ENCODE results near the gene SEMA5B.

The SEMA5B gene

GRCh38 chr3:123058505-123058904, 30.9 kb upstream of the SEMA5B start:
- H3K4me3 ChIP-seq: no peak overlapping the region
- H3K27ac ChIP-seq: no peak overlapping the region
- no peak for DNase-seq (ENCODE audit: low spot score)
- no peak for TF ChIP-seq CTCF (IDR thresholded peaks at IDR 0.05)

GRCh38 chr3:123055352-123055751, 27.8 kb upstream of the SEMA5B start:
- no peak for TF ChIP-seq CTCF (IDR thresholded peaks at IDR 0.05)
- Histone ChIP-seq H3K27ac (no peak overlapping the region), H3K4me3 (no peak overlapping the region)
- peak; percentile 19 for DNase-seq (ENCODE audit: low spot score)

GRCh38 chr3:123054931-123055330, 27.4 kb upstream of the SEMA5B start:
- DNase-seq (ENCODE audit: low spot score): no peak
- H3K27ac ChIP-seq: peak overlapping the region in 1 of 2 donors; percentile 30
- no peak for TF ChIP-seq CTCF (IDR thresholded peaks at IDR 0.05)
- H3K4me3 ChIP-seq: no peak overlapping the region

- peak overlapping the region; percentile 30 to 65 for H3K27ac ChIP-seq
- DNase-seq (ENCODE audit: low spot score): peak; percentile 69
- no peak overlapping the region for H3K4me3 ChIP-seq
- no peak for TF ChIP-seq CTCF (IDR thresholded peaks at IDR 0.05)
These were observed 26.7 kb upstream of the SEMA5B start for GRCh38 chr3:123054109-123054778.

GRCh38 chr3:123053107-123053506, 25.5 kb upstream of the SEMA5B start:
- TF ChIP-seq CTCF (IDR thresholded peaks at IDR 0.05): no peak
- DNase-seq (ENCODE audit: low spot score): no peak
- Histone ChIP-seq H3K4me3 (no peak overlapping the region), H3K27ac (peak overlapping the region; percentile 56 to 65)

GRCh38 chr3:123050666-123051065, 23.1 kb upstream of the SEMA5B start:
- no peak for TF ChIP-seq CTCF (IDR thresholded peaks at IDR 0.05)
- DNase-seq (ENCODE audit: low spot score): no peak
- no peak overlapping the region for H3K27ac ChIP-seq

GRCh38 chr3:123048480-123049237, 21.1 kb upstream of the SEMA5B start:
- Histone ChIP-seq H3K27ac (no peak overlapping the region), H3K4me3 (no peak overlapping the region)
- DNase-seq (ENCODE audit: low spot score): no peak
- TF ChIP-seq CTCF (IDR thresholded peaks at IDR 0.05): no peak

More at GRCh38 chr3:123050666-123051065, 23.1 kb upstream of the SEMA5B start:
- no peak overlapping the region for H3K4me3 ChIP-seq

Measured in coronary artery (tissue), 2 donors.